Middle frontal gyrus (tissue), 1 donor: ENCODE results near the gene RIC3.
A peak's percentile ranks its signal among the peaks of the same experiment; 100 is the strongest.

Source experiments
- DNase-seq: peaks from one replicate; pipeline ENCODE4 v3.0.0-alpha.2; 2015; ENCODE audit warnings: low spot score; ENCODE audit errors: extremely low spot score

The RIC3 gene

GRCh38 chr11:8103909-8104308 lies 64.9 kb downstream of the RIC3 start:
- DNase-seq: no peak

- DNase-seq: no peak
Observed at GRCh38 chr11:8102965-8103364, 65.9 kb downstream of the RIC3 start.

GRCh38 chr11:8102296-8102915 lies 66.4 kb downstream of the RIC3 start:
- no peak for DNase-seq

GRCh38 chr11:8101421-8101820 lies 67.4 kb downstream of the RIC3 start:
- DNase-seq: no peak

GRCh38 chr11:8100605-8101004 lies 68.2 kb downstream of the RIC3 start:
- no peak for DNase-seq

GRCh38 chr11:8100158-8100557 lies 68.7 kb downstream of the RIC3 start:
- DNase-seq: no peak

- peak; percentile 51 for DNase-seq
Observed at GRCh38 chr11:8099291-8099899, 69.4 kb downstream of the RIC3 start.

- no peak for DNase-seq
Observed at GRCh38 chr11:8098879-8099278, 69.9 kb downstream of the RIC3 start.

- DNase-seq: no peak
Observed at GRCh38 chr11:8098361-8098760, 70.5 kb downstream of the RIC3 start.

GRCh38 chr11:8097926-8098325 lies 70.9 kb downstream of the RIC3 start:
- no peak for DNase-seq

GRCh38 chr11:8097468-8097867 lies 71.4 kb downstream of the RIC3 start:
- no peak for DNase-seq

- no peak for DNase-seq
Observed at GRCh38 chr11:8097062-8097461, 71.8 kb downstream of the RIC3 start.

- no peak for DNase-seq
Observed at GRCh38 chr11:8096575-8096974, 72.2 kb downstream of the RIC3 start.

- no peak for DNase-seq
Observed at GRCh38 chr11:8095806-8096522, 72.9 kb downstream of the RIC3 start.

- DNase-seq: no peak
Observed at GRCh38 chr11:8095371-8095770, 73.5 kb downstream of the RIC3 start.

GRCh38 chr11:8094656-8095055 lies 74.2 kb downstream of the RIC3 start:
- no peak for DNase-seq

- no peak for DNase-seq
Observed at GRCh38 chr11:8093931-8094575, 74.8 kb downstream of the RIC3 start.

GRCh38 chr11:8092587-8093424 lies 76.0 kb downstream of the RIC3 start:
- DNase-seq: no peak

- no peak for DNase-seq
Observed at GRCh38 chr11:8091721-8092120, 77.1 kb downstream of the RIC3 start.

GRCh38 chr11:8090756-8091155 lies 78.1 kb downstream of the RIC3 start:
- DNase-seq: no peak

GRCh38 chr11:8089791-8090510 lies 78.9 kb downstream of the RIC3 start:
- no peak for DNase-seq
